K562 (cell line): ENCODE data around the gene SEMA3A. TPM values are rescaled to one million over a fixed set of nuclear protein-coding genes. Genes with fewer than 3 reads are reported as not detected.

Experiments used
- ATAC-seq: fragments of 200-7000 bp; cut with Tn5 transposase; 3 replicates; pipeline ENCODE4 v1.9.1; 2020; ENCODE audit warnings: moderate library complexity
- BruUV-seq: library from RNA; stranded (reverse); fragments of 400-500 nt; replicated peaks from 2 replicates; lab custom pipeline; 2021; lab: Mats Ljungman, UMichigan
- CTCF ChIA-PET: fragments of 300-600 bp; formaldehyde crosslinking; extraction: SDS; loops from one replicate; lab custom pipeline; 2021; ENCODE audit warnings: low intra/inter-chr PET ratio; lab: Yijun Ruan, JAX
- POLR2A ChIA-PET: fragments of 300-600, 350-650 bp; sonication (Branson Sonifier 250); formaldehyde crosslinking; extraction: SDS; loops from one replicate; lab custom pipeline; 2021; ENCODE audit warnings: antibody characterized with exemption, inconsistent platforms; lab: Yijun Ruan, JAX
- DNase-seq, 4 experiments: peaks; one replicate each; pipeline versions ENCODE4 v3.0.0 to v3.0.0-alpha.2; 2011 to 2018; ENCODE audit warnings: low spot score in 3 of 4, mixed read lengths in 3 of 4; ENCODE audit errors: extremely low read depth in 1 of 4
- FAIRE-seq: peaks from 2 replicates; lab custom pipeline; 2011; peaks lifted over from hg19 to GRCh38; lab: Jason Lieb, UNC
- H2AFZ ChIP-seq: 2 replicates; pipeline ENCODE4 v1.6.0; 2011; ENCODE audit warnings: low read depth, low read length, control low read depth, inconsistent platforms
- H3K27ac ChIP-seq: fragments of 200-600 bp; 3 replicates; pipeline ENCODE4 v1.8.0; 2011; ENCODE audit warnings: low read depth, mild to moderate bottlenecking, control low read depth, inconsistent platforms, low read length, moderate library complexity, mixed read lengths; ENCODE audit errors: extremely low read depth
- H3K27me3 ChIP-seq, 2 experiments: fragments of 300-600 bp in 1 of 2; 2 replicates in 1 of 2; 3 replicates in 1 of 2; pipeline versions ENCODE4 v1.6.0 to v1.8.0; 2011; ENCODE audit warnings: inconsistent platforms in 2 of 2, low read length in 2 of 2, mild to moderate bottlenecking in 1 of 2, mixed read lengths in 1 of 2, moderate library complexity in 1 of 2; ENCODE audit not compliant: control insufficient read depth in 2 of 2, insufficient read depth in 2 of 2
- H3K36me3 ChIP-seq: fragments of 300-600 bp; 3 replicates; pipeline ENCODE4 v1.8.0; 2011; ENCODE audit warnings: mild to moderate bottlenecking, low read length, inconsistent platforms; ENCODE audit not compliant: control insufficient read depth, insufficient read depth
- H3K4me1 ChIP-seq, 2 experiments: fragments of 200-600 bp in 1 of 2; replicated peaks in 1 of 2; 2 replicates in 1 of 2; 3 replicates in 1 of 2; pipeline versions ENCODE4 v1.5.1 to v1.8.0; 2011; ENCODE audit warnings: inconsistent platforms in 2 of 2, low read length in 2 of 2, mild to moderate bottlenecking in 1 of 2, mixed read lengths in 1 of 2, moderate library complexity in 1 of 2; ENCODE audit not compliant: control insufficient read depth in 2 of 2, insufficient read depth in 2 of 2
- H3K4me2 ChIP-seq: 2 replicates; pipeline ENCODE4 v1.6.1; 2011; ENCODE audit warnings: low read length, control low read depth, inconsistent platforms, mixed read lengths; ENCODE audit not compliant: insufficient read depth
- H3K4me3 ChIP-seq: fragments of 200-600 bp; sonication (generic), shearing (Covaris generic); 2 replicates; pipeline ENCODE4 v1.5.1; 2016; ENCODE audit warnings: control low read depth, inconsistent platforms
- H3K79me2 ChIP-seq: fragments of 200-600 bp; 3 replicates; pipeline ENCODE4 v1.8.0; 2011; ENCODE audit warnings: low read length, inconsistent platforms; ENCODE audit not compliant: control insufficient read depth, insufficient read depth
- H3K9ac ChIP-seq, 2 experiments: 2 replicates each; pipeline versions ENCODE4 v1.6.0 to v1.6.1; 2011; ENCODE audit warnings: low read depth in 2 of 2, low read length in 2 of 2, control low read depth in 1 of 2, inconsistent platforms in 1 of 2, mild to moderate bottlenecking in 1 of 2, mixed read lengths in 1 of 2; ENCODE audit not compliant: insufficient read depth in 1 of 2
- H3K9me1 ChIP-seq: one replicate; pipeline ENCODE4 v1.6.0; 2011; ENCODE audit warnings: inconsistent platforms, mild to moderate bottlenecking, low read length, moderate library complexity; ENCODE audit not compliant: control insufficient read depth, insufficient read depth
- H3K9me3 ChIP-seq: replicated peaks from 2 replicates; pipeline ENCODE4 v1.5.1; 2011; ENCODE audit warnings: low read depth, low read length, inconsistent platforms; ENCODE audit not compliant: control insufficient read depth, insufficient read depth
- H4K20me1 ChIP-seq: replicated peaks from 2 replicates; pipeline ENCODE4 v1.6.1; 2011; ENCODE audit warnings: low read length, inconsistent platforms, mixed read lengths; ENCODE audit not compliant: control insufficient read depth, insufficient read depth
- DIDO1 ChIP-seq: fragments of 450-650 bp; IDR thresholded peaks from 2 replicates; pipeline ENCODE4 v1.6.1; 2016; ENCODE audit warnings: low read depth, missing biosample characterization, missing genetic modification characterization
- E2F5 ChIP-seq: sonication (generic); formaldehyde crosslinking; IDR thresholded peaks from 2 replicates; pipeline ENCODE4 v1.8.0; 2022; ENCODE audit warnings: mild to moderate bottlenecking, missing genetic modification reagents
- GMEB1 ChIP-seq: fragments of 250-450 bp; sonication (Bioruptor Pico); IDR thresholded peaks from 2 replicates; pipeline ENCODE4 v1.4.0; 2020; ENCODE audit warnings: mild to moderate bottlenecking
- HMGN3 ChIP-seq: IDR thresholded peaks from 2 replicates; pipeline ENCODE4 v1.6.1; 2011; ENCODE audit warnings: borderline replicate concordance, low read depth, mild to moderate bottlenecking, mixed read lengths, low read length; ENCODE audit not compliant: insufficient read length; ENCODE audit errors: extremely low read depth
- MBD2 ChIP-seq: sonication (generic); IDR thresholded peaks from 2 replicates; pipeline ENCODE4 v1.6.1; 2016; ENCODE audit warnings: low read depth, borderline replicate concordance
- PHF21A ChIP-seq: fragments of 450-650 bp; IDR thresholded peaks from 2 replicates; pipeline ENCODE4 v1.6.1; 2017; ENCODE audit warnings: low read depth, borderline replicate concordance
- TEAD2 ChIP-seq: fragments of 450-650 bp; IDR thresholded peaks from 2 replicates; pipeline ENCODE4 v1.6.1; 2016; ENCODE audit warnings: missing genetic modification characterization, control low read depth, missing compliant biosample characterization
- ZBTB43 ChIP-seq: sonication (generic); formaldehyde crosslinking; IDR thresholded peaks from 2 replicates; pipeline ENCODE4 v1.8.0; 2023; ENCODE audit warnings: mild to moderate bottlenecking, missing genetic modification reagents
- ZNF316 ChIP-seq: fragments of 450-650 bp; IDR thresholded peaks from 2 replicates; pipeline ENCODE4 v1.6.1; 2016
- ZNF324 ChIP-seq: fragments of 250-450 bp; sonication (Bioruptor Pico); IDR thresholded peaks from 2 replicates; pipeline ENCODE4 v1.4.0; 2020; ENCODE audit warnings: mild to moderate bottlenecking
- ZNF584 ChIP-seq: fragments of 200-800 bp; sonication (Bioruptor generic); IDR thresholded peaks from 2 replicates; pipeline ENCODE4 v1.6.1; 2016; ENCODE audit warnings: low read depth, mild to moderate bottlenecking, missing genetic modification characterization, missing compliant biosample characterization
- WGBS: fragments of 100-300 bp; shearing (Covaris generic); methylation state at CpG from one replicate; pipeline ENCODE4 v1.1.6; 2016; ENCODE audit warnings: low coverage, mixed read lengths; ENCODE audit not compliant: insufficient coverage; ENCODE audit errors: missing lambda C conversion rate; 5-methylcytosine and 5-hydroxymethylcytosine counted together
- in situ Hi-C: fragments of 300-500 bp; cut with MboI; formaldehyde crosslinking; loops from 4 replicates; pipeline ENCODE4 v1.15.0; 2018; ENCODE audit warnings: inconsistent platforms, mixed read lengths
- intact Hi-C: fragments of 100-400 bp; cut with micrococcal nuclease; formaldehyde crosslinking; loops from 2 replicates; pipeline ENCODE4 v1.14.2; 2022
- polyA plus RNA-seq, 8 experiments: library from polyadenylated mRNA; depleted of rRNA in 4 of 8; stranded (reverse) in 5 of 8; unstranded in 3 of 8; fragments of >200 nt; fragmentation: Nextera tagmentation in 2 of 8; fragmentation: Illumina TruSeq in 1 of 8; extraction: Ambion mirVana in 2 of 8; extraction: Trizol in 1 of 8; gene quantifications; 2 replicates each; pipeline versions ENCODE4 v1.2.1 to v1.2.3, GENCODE V29; 2011 to 2014; ENCODE audit warnings: inconsistent platforms in 1 of 8, missing spikeins in 1 of 8
- total RNA-seq, 7 experiments: library from RNA; depleted of rRNA in 6 of 7; stranded (reverse); fragments of >200 nt in 6 of 7; fragmentation: Illumina TruSeq in 2 of 7; extraction: Trizol in 2 of 7; gene quantifications; 2 replicates each; pipeline versions ENCODE4 v1.2.1 to v1.2.3, GENCODE V29; 2011 to 2021; ENCODE audit warnings: low replicate concordance in 1 of 7

Gene SEMA3A
- total and polyA plus RNA-seq, 9 of the 15 experiments (the other 6 are each of a cell fraction or from before 2014, with no cell fraction given) = 0.36 to 3.0 (median 1.1) TPM

GRCh38 chr7:84105586-84105985 is 89.0 kb downstream of the SEMA3A start (continued):
- no peak for TF ChIP-seq DIDO1 (tag)
- no peak for TF ChIP-seq PHF21A
- no peak for TF ChIP-seq ZNF584 (CRISPR knock-in tag)
- no peak for TF ChIP-seq GMEB1 (CRISPR knock-in tag)
- TF ChIP-seq ZNF316 = no peak
- TF ChIP-seq, all 486 proteins: peak for 0

- Histone ChIP-seq H3K4me3 (no peak overlapping the region), H3K9me1 (no peaks in the 10 kb centered on the region), H3K9ac (no peak overlapping the region), H3K4me1 (no peaks in the 10 kb centered on the region), H4K20me1 (no peaks in the 10 kb centered on the region), H3K79me2 (no peaks in the 10 kb centered on the region), H3K27ac (no peak overlapping the region), H2AFZ (no peak overlapping the region), H3K4me2 (no peak overlapping the region), H3K36me3 (no peaks in the 10 kb centered on the region), H3K9me3 (no peaks in the 10 kb centered on the region; the same call in 1 of the 2 replicates), H3K27me3 (no peaks in the 10 kb centered on the region)
- TF ChIP-seq ZNF324 (CRISPR knock-in tag) (no peak), HMGN3 (no peak), E2F5 (CRISPR knock-in tag) (no peak), ZBTB43 (no peak), TEAD2 (tag) (no peak), MBD2 (no peak)
- 3% methylated on average over 3 of the region's 3 CpGs for WGBS
- CTCF ChIA-PET = no interaction called here
- DNase-seq (no peak), FAIRE-seq (no peak), ATAC-seq (no peak)
- POLR2A ChIA-PET = no interaction called here
- in situ Hi-C loops (no loop called here), intact Hi-C loops (no loop called here)
- no TSS peak for BruUV-seq
Observed at GRCh38 chr7:84104826-84105225, 89.8 kb downstream of the SEMA3A start.
